Mammary epithelial cell (primary cell): ENCODE results near the gene DMXL2.

ENCODE experiments used
- CTCF ChIP-seq, 2 donors: IDR thresholded peaks in 1 of 2; conservative IDR thresholded peaks in 1 of 2; 2 replicates each; pipeline ENCODE4 v1.5.1; 2011 to 2012; ENCODE audit warnings: inconsistent platforms in 2 of 2, low read length in 2 of 2, mild to moderate bottlenecking in 2 of 2, control low read depth in 1 of 2, low read depth in 1 of 2; ENCODE audit not compliant: insufficient read depth in 1 of 2; ENCODE audit errors: extremely low read depth in 1 of 2
- EZH2 ChIP-seq: IDR thresholded peaks from 2 replicates; pipeline ENCODE4 v1.6.1; 2012; ENCODE audit warnings: low read length, inconsistent platforms, borderline replicate concordance

GRCh38 chr15:51444807-51445206 lies 177.8 kb downstream of the DMXL2 start:
- TF ChIP-seq CTCF (conservative IDR thresholded peaks at IDR 0.05 in 1 of 2, IDR thresholded peaks at IDR 0.05 in 1 of 2; ENCODE audit: extremely low read depth in 1 of 2, insufficient read depth in 1 of 2, low read depth in 1 of 2, low read length in 2 of 2), result no peak
- no peak for TF ChIP-seq EZH2
